A549 (cell line): ENCODE results near the gene PRB4. TPM values are rescaled to one million over a fixed set of nuclear protein-coding genes. Genes with fewer than 3 reads are reported as not detected.
"Not testable (repeated sequence)": the region's sequence is repeated elsewhere in the genome, so short reads cannot be mapped to it uniquely, and the experiment has no call there.

Experiments used
- ATAC-seq, 2 experiments: fragments of 200-7000 bp in 1 of 2; fragments of >200 bp in 1 of 2; cut with Nextera tagmentation in 1 of 2; cut with Tn5 transposase in 1 of 2; 3 replicates each; pipeline versions ENCODE4 v1.8.0 to v1.9.1; 2018 to 2020; ENCODE audit warnings: mild to moderate bottlenecking in 1 of 2, moderate library complexity in 1 of 2
- CTCF ChIA-PET: fragments of 300-600 bp; sonication (Branson Sonifier 250); formaldehyde crosslinking; extraction: SDS; loops from one replicate; lab custom pipeline; 2021; ENCODE audit warnings: antibody characterized with exemption, inconsistent platforms; lab: Yijun Ruan, JAX
- POLR2A ChIA-PET: fragments of 350-600 bp; formaldehyde crosslinking; extraction: SDS; loops from one replicate; lab custom pipeline; 2021; ENCODE audit warnings: antibody characterized with exemption, inconsistent platforms; lab: Yijun Ruan, JAX
- DNase-seq, 2 experiments: peaks; one replicate each; pipeline versions ENCODE4 v3.0.0 to v3.0.0-alpha.2; 2011 to 2016; ENCODE audit warnings: low read depth in 1 of 2, low spot score in 1 of 2
- FAIRE-seq: peaks from 2 replicates; lab custom pipeline; 2011; peaks lifted over from hg19 to GRCh38; lab: Jason Lieb, UNC
- H3K27ac ChIP-seq, 2 experiments: fragments of >200 bp; sonication (Bioruptor Twin); formaldehyde crosslinking; 3 replicates each; pipeline ENCODE4 v1.5.1; 2016 to 2017
- H3K4me1 ChIP-seq: fragments of >200 bp; sonication (Bioruptor Twin); formaldehyde crosslinking; 3 replicates; pipeline ENCODE4 v1.6.1; 2016
- H3K4me2 ChIP-seq: fragments of >200 bp; sonication (Bioruptor Twin); formaldehyde crosslinking; 3 replicates; pipeline ENCODE4 v1.6.1; 2016
- H3K4me3 ChIP-seq: fragments of >200 bp; sonication (Bioruptor Twin); formaldehyde crosslinking; 3 replicates; pipeline ENCODE4 v1.5.1; 2016
- H3K9me3 ChIP-seq: fragments of >200 bp; sonication (Bioruptor Twin); formaldehyde crosslinking; 3 replicates; pipeline ENCODE4 v1.6.1; 2016
- ATOH8 ChIP-seq: fragments of 250-450 bp; sonication (Bioruptor Pico); IDR thresholded peaks from 2 replicates; pipeline ENCODE4 v1.5.0; 2020; ENCODE audit warnings: low read depth, mild to moderate bottlenecking, moderate library complexity
- BCL3 ChIP-seq: fragments of >200 bp; sonication (Bioruptor Twin); formaldehyde crosslinking; IDR thresholded peaks from 3 replicates; pipeline ENCODE4 v1.6.1; 2016
- CBX2 ChIP-seq: fragments of 200-600 bp; sonication (generic); IDR thresholded peaks from 2 replicates; pipeline ENCODE4 v1.6.1; 2016; ENCODE audit warnings: low read depth, mild to moderate bottlenecking, borderline replicate concordance
- CBX8 ChIP-seq: fragments of 200-600 bp; sonication (generic); IDR thresholded peaks from 2 replicates; pipeline ENCODE4 v1.6.1; 2016
- CHD2 ChIP-seq: fragments of 150-350 bp; IDR thresholded peaks from 2 replicates; pipeline ENCODE4 v1.6.1; 2014; ENCODE audit warnings: low read length; ENCODE audit not compliant: partially characterized antibody
- ELK1 ChIP-seq: fragments of 150-350 bp; IDR thresholded peaks from 2 replicates; pipeline ENCODE4 v1.6.1; 2014; ENCODE audit warnings: low read depth, mild to moderate bottlenecking, low read length
- ESRRA ChIP-seq: fragments of 150-350 bp; IDR thresholded peaks from 2 replicates; pipeline ENCODE4 v1.6.1; 2014; ENCODE audit warnings: mild to moderate bottlenecking, low read length, borderline replicate concordance
- FOXS1 ChIP-seq: fragments of 250-450 bp; sonication (Bioruptor Pico); IDR thresholded peaks from 2 replicates; pipeline ENCODE4 v1.5.0; 2020; ENCODE audit warnings: mild to moderate bottlenecking, moderate library complexity
- GATA3 ChIP-seq: IDR thresholded peaks from 2 replicates; pipeline ENCODE4 v1.6.1; 2012; ENCODE audit warnings: borderline replicate concordance
- HMGXB4 ChIP-seq: fragments of 250-450 bp; sonication (Bioruptor Pico); IDR thresholded peaks from 2 replicates; pipeline ENCODE4 v1.5.0; 2021; ENCODE audit warnings: mild to moderate bottlenecking, moderate library complexity, borderline replicate concordance
- HOXA7 ChIP-seq: fragments of 250-450 bp; sonication (Bioruptor Pico); IDR thresholded peaks from 2 replicates; pipeline ENCODE4 v1.5.0; 2020; ENCODE audit warnings: mild to moderate bottlenecking, moderate library complexity
- HOXB13 ChIP-seq: fragments of 250-450 bp; sonication (Bioruptor Pico); IDR thresholded peaks from 2 replicates; pipeline ENCODE4 v1.5.0; 2020; ENCODE audit warnings: low read depth, mild to moderate bottlenecking, moderate library complexity
- JUNB ChIP-seq: fragments of >200 bp; sonication (Bioruptor Twin); formaldehyde crosslinking; IDR thresholded peaks from 2 replicates; pipeline ENCODE4 v1.6.1; 2016
- KDM5A ChIP-seq: fragments of 200-600 bp; sonication (generic); IDR thresholded peaks from 2 replicates; pipeline ENCODE4 v1.6.1; 2016; ENCODE audit warnings: antibody characterized with exemption, mild to moderate bottlenecking
- MAFK ChIP-seq: fragments of 450-650 bp; IDR thresholded peaks from 2 replicates; pipeline ENCODE4 v1.6.1; 2014; ENCODE audit not compliant: partially characterized antibody
- MAZ ChIP-seq: fragments of 150-350 bp; IDR thresholded peaks from 2 replicates; pipeline ENCODE4 v1.6.1; 2014; ENCODE audit warnings: antibody characterized with exemption, low read depth, low read length, borderline replicate concordance
- NR3C1 ChIP-seq: fragments of >200 bp; sonication (Bioruptor Twin); formaldehyde crosslinking; IDR thresholded peaks from 3 replicates; pipeline ENCODE4 v1.6.1; 2017
- PHF8 ChIP-seq: fragments of 200-600 bp; sonication (generic); IDR thresholded peaks from 2 replicates; pipeline ENCODE4 v1.6.1; 2016; ENCODE audit warnings: low read depth, mild to moderate bottlenecking, antibody characterized with exemption, moderate library complexity, borderline replicate concordance
- POLR2A ChIP-seq: IDR thresholded peaks from 2 replicates; pipeline ENCODE4 v1.6.1; 2012; ENCODE audit warnings: mild to moderate bottlenecking, low read length
- RNF2 ChIP-seq: fragments of 200-600 bp; sonication (generic); IDR thresholded peaks from 2 replicates; pipeline ENCODE4 v1.6.1; 2016; ENCODE audit warnings: low read depth, mild to moderate bottlenecking, antibody characterized with exemption, moderate library complexity, borderline replicate concordance
- SREBF2 ChIP-seq: fragments of 450-650 bp; IDR thresholded peaks from 2 replicates; pipeline ENCODE4 v1.6.1; 2014; ENCODE audit warnings: mild to moderate bottlenecking, moderate library complexity
- USF2 ChIP-seq: fragments of 450-650 bp; IDR thresholded peaks from 2 replicates; pipeline ENCODE4 v1.6.1; 2014; ENCODE audit warnings: antibody characterized with exemption
- ZFP36 ChIP-seq: fragments of 450-650 bp; IDR thresholded peaks from 2 replicates; pipeline ENCODE4 v1.6.1; 2014; ENCODE audit warnings: borderline replicate concordance; ENCODE audit not compliant: partially characterized antibody
- ZSCAN20 ChIP-seq: fragments of 250-450 bp; sonication (Bioruptor Pico); IDR thresholded peaks from 2 replicates; pipeline ENCODE4 v1.8.0; 2022; ENCODE audit warnings: mild to moderate bottlenecking, moderate library complexity
- WGBS: methylation state at CpG from one replicate; pipeline ENCODE4 v1.1.6; 2017; ENCODE audit errors: missing lambda C conversion rate; 5-methylcytosine and 5-hydroxymethylcytosine counted together
- polyA minus RNA-seq: library from RNA; depleted of rRNA, polyadenylated mRNA; stranded (reverse); fragments of >200 nt; gene quantifications from 2 replicates; pipeline ENCODE4 v1.2.3, GENCODE V29; 2011; rRNA and poly(A)+ RNA removed
- polyA plus RNA-seq, 4 experiments: library from polyadenylated mRNA; depleted of rRNA in 3 of 4; stranded (reverse); fragments of >200 nt; fragmentation: RNase III in 1 of 4; extraction: RNeasy Plus Mini Kit Qiagen cat#74134 plus additional on column Dnase treatment in 1 of 4; gene quantifications; 2 replicates in 3 of 4; 3 replicates in 1 of 4; pipeline ENCODE4 v1.2.3, GENCODE V29; 2011 to 2017

The PRB4 gene
- polyA plus RNA-seq (2011; rRNA removed), result not detected in 2 replicates
- polyA plus RNA-seq (2012; cell fraction: cytosol; rRNA removed), result not detected in 2 replicates
- not detected in 2 replicates for polyA plus RNA-seq (2012; cell fraction: nucleus; rRNA removed)
- polyA plus RNA-seq (2017; fragmentation: RNase III; extraction: RNeasy Plus Mini Kit Qiagen cat#74134 plus additional on column Dnase treatment), result not detected in 3 replicates
- polyA minus RNA-seq, result not detected in 2 replicates

GRCh38 chr12:11310336-11310735, at the start of gene PRB4:
Gene PRB4, minus strand, starts transcription at chr12:11310436. Its CDS starts 38 bp downstream, at chr12:11310398.
- FAIRE-seq (no peak), DNase-seq (no peak)

GRCh38 chr12:11351736-11352135, 41.5 kb upstream of the PRB4 start:
- H3K9me3 ChIP-seq, H3K4me1 ChIP-seq, ATAC-seq, DNase-seq, H3K4me3 ChIP-seq, CTCF ChIA-PET, H3K4me2 ChIP-seq, H3K27ac ChIP-seq, POLR2A ChIA-PET, FAIRE-seq: not testable (repeated sequence)
- 32% methylated on average over 2 of the region's 2 CpGs for WGBS

More at GRCh38 chr12:11310336-11310735, at the start of gene PRB4:
- no peak for ATAC-seq
- TF ChIP-seq POLR2A (no peak), FOXS1 (CRISPR knock-in tag) (no peak), HOXB13 (CRISPR knock-in tag) (no peak), USF2 (no peak)
- WGBS, result 0% methylated on average over 3 of the region's 3 CpGs
- CTCF ChIA-PET, result no interaction called here
- Histone ChIP-seq H3K4me2 (no peak within 1 kb of the TSS), H3K4me3 (no peak within 1 kb of the TSS), H3K4me1 (no peaks in the 10 kb centered on the region), H3K27ac (no peak within 1 kb of the TSS), H3K9me3 (no peaks in the 10 kb centered on the region)
- POLR2A ChIA-PET, result no interaction called here

GRCh38 chr12:11348439-11348838, 38.2 kb upstream of the PRB4 start:
- Histone ChIP-seq H3K4me2 (no peak overlapping the region), H3K9me3 (no peaks in the 10 kb centered on the region), H3K4me3 (no peak overlapping the region), H3K4me1 (no peaks in the 10 kb centered on the region), H3K27ac (no peak overlapping the region)
- ATAC-seq (no peak), DNase-seq (no peak), FAIRE-seq (no peak)
- TF ChIP-seq RNF2 (no peak), HOXA7 (CRISPR knock-in tag) (no peak), HMGXB4 (no peak), CHD2 (no peak), ELK1 (no peak), JUNB (no peak), CBX2 (no peak), HOXB13 (CRISPR knock-in tag) (no peak), ATOH8 (CRISPR knock-in tag) (no peak), FOXS1 (CRISPR knock-in tag) (no peak), MAFK (no peak), PHF8 (no peak)
- ChIA-PET POLR2A (no interaction called here), CTCF (no interaction called here)
- WGBS, result 22% methylated on average over 9 of the region's 9 CpGs

GRCh38 chr12:11347810-11348209, 37.6 kb upstream of the PRB4 start:
- ChIA-PET POLR2A (no interaction called here), CTCF (no interaction called here)
- H3K9me3 ChIP-seq, result no peaks in the 10 kb centered on the region
- WGBS, result 9% methylated on average over 6 of the region's 6 CpGs
- ATAC-seq (peak; percentile 74 to 82; a peak in 5 of 6 replicates), FAIRE-seq (no peak), DNase-seq (peak in 1 of 2 experiments; percentile 1)
- no peaks in the 10 kb centered on the region for H3K4me1 ChIP-seq
- H3K4me3 ChIP-seq, result no peak overlapping the region
- TF ChIP-seq GATA3, result no peak
- no peak for TF ChIP-seq ESRRA
- TF ChIP-seq ZSCAN20, result no peak
- TF ChIP-seq NR3C1, result no peak
- no peak for TF ChIP-seq CBX2
- TF ChIP-seq ZFP36, result no peak
- no peak for TF ChIP-seq MAZ
- TF ChIP-seq KDM5A, result no peak
- TF ChIP-seq CBX8, result no peak
- no peak for TF ChIP-seq SREBF2
- TF ChIP-seq BCL3, result no peak
- H3K27ac ChIP-seq, result no peak overlapping the region
- H3K4me2 ChIP-seq, result no peak overlapping the region
